Subcutaneous abdominal adipose tissue (tissue), 5 donors: ENCODE data around the gene PTPRJ.

ENCODE experiments used
- H3K27ac ChIP-seq: one replicate; pipeline ENCODE4 v1.7.0; 2013; ENCODE audit warnings: low read depth, mild to moderate bottlenecking, inconsistent platforms, low read length, moderate library complexity
- H3K27me3 ChIP-seq, 5 donors: one replicate each; pipeline ENCODE4 v1.7.0; 2013; ENCODE audit warnings: low read length in 5 of 5, inconsistent platforms in 1 of 5; ENCODE audit not compliant: control insufficient read depth in 5 of 5, insufficient read depth in 4 of 5
- H3K36me3 ChIP-seq, 5 donors: one replicate each; pipeline ENCODE4 v1.7.0; 2013; ENCODE audit warnings: low read length in 5 of 5; ENCODE audit not compliant: control insufficient read depth in 5 of 5, insufficient read depth in 5 of 5
- H3K4me1 ChIP-seq, 5 donors: one replicate each; pipeline ENCODE4 v1.7.0; 2013; ENCODE audit warnings: low read length in 5 of 5, mild to moderate bottlenecking in 3 of 5, moderate library complexity in 1 of 5; ENCODE audit not compliant: control insufficient read depth in 5 of 5, insufficient read depth in 5 of 5
- H3K4me3 ChIP-seq, 5 donors: one replicate each; pipeline ENCODE4 v1.7.0; 2013; ENCODE audit warnings: low read length in 5 of 5, low read depth in 1 of 5
- H3K9ac ChIP-seq, 5 donors: one replicate each; pipeline ENCODE4 v1.7.0; 2013; ENCODE audit warnings: low read length in 5 of 5, mild to moderate bottlenecking in 4 of 5, moderate library complexity in 3 of 5
- H3K9me3 ChIP-seq, 5 donors: one replicate each; pipeline ENCODE4 v1.7.0; 2013; ENCODE audit warnings: low read length in 5 of 5; ENCODE audit not compliant: control insufficient read depth in 5 of 5
- donor health status: healthy.
- donor health status: healthy.
- donor health status: healthy.
- donor health status: healthy.
- donor health status: healthy.

The PTPRJ gene

DNA sequence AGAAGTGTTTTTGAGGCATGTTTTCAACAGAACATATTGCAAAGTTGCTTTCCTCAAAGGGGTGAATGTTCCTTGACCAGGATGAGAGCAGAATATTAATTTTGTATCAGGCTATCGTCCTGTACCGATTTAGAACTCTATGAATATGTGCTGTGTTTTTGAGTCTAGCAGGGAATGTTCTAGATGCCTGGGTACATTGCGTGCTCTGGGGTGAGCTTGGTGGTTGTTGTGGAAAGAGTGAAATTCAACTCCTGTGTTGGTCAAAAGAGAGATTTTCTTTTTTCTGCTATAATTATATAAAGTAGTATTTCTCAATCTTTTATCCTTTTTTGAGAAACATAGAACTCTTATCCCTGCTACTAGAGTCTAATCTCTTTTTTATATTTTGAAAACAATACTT, 185.1 kb downstream of the PTPRJ start:
- no peak overlapping the region for H3K4me3 ChIP-seq
- H3K4me1 ChIP-seq = peaks cover 0 to 9% (median 0%) of the 10 kb centered on the region in 5 donors
- peaks cover 5 to 39% (median 15%) of the 10 kb centered on the region in 5 donors for H3K36me3 ChIP-seq
- no peak overlapping the region for H3K27ac ChIP-seq
- no peaks in the 10 kb centered on the region for H3K9me3 ChIP-seq
- no peak overlapping the region for H3K9ac ChIP-seq
- no peaks in the 10 kb centered on the region for H3K27me3 ChIP-seq

GRCh38 chr11:48167380-48167779, 187.0 kb downstream of the PTPRJ start:
- H3K9me3 ChIP-seq = no peaks in the 10 kb centered on the region
- peaks cover 5 to 36% (median 13%) of the 10 kb centered on the region in 5 donors for H3K36me3 ChIP-seq
- peaks cover 0 to 14% (median 3%) of the 10 kb centered on the region in 5 donors for H3K4me1 ChIP-seq
- no peaks in the 10 kb centered on the region for H3K27me3 ChIP-seq
- H3K9ac ChIP-seq = no peak overlapping the region
- no peak overlapping the region for H3K27ac ChIP-seq
- H3K4me3 ChIP-seq = no peak overlapping the region

DNA sequence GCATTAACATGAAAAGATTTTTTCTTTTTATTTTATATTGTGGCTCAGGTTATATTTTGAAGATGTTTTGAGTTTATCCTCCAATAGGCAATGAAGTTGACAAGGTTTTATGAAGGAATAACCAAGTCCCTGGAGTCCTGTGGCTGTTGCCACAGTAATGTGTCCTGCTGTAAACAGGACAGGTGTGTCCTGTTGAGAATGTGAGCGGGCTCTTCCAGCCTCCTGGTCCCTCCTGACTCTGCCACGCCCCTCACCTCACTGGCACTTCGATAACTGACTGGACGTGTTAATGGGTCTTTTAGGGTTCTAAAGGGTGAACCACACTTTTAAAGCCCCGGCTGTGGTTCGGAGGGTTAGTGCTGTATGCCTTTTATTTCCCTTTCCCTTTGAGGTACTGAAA, 188.5 kb downstream of the PTPRJ start:
- no peak overlapping the region for H3K4me3 ChIP-seq
- H3K36me3 ChIP-seq = peaks cover 2 to 25% (median 10%) of the 10 kb centered on the region in 5 donors
- H3K4me1 ChIP-seq = peaks cover 0 to 19% (median 8%) of the 10 kb centered on the region in 5 donors
- H3K9me3 ChIP-seq = no peaks in the 10 kb centered on the region
- H3K9ac ChIP-seq = no peak overlapping the region
- H3K27me3 ChIP-seq = no peaks in the 10 kb centered on the region
- H3K27ac ChIP-seq = no peak overlapping the region

GRCh38 chr11:48169259-48169658, 188.9 kb downstream of the PTPRJ start:
- Histone ChIP-seq H3K36me3 (peaks cover 0 to 20% (median 9%) of the 10 kb centered on the region in 5 donors), H3K4me1 (peaks cover 0 to 19% (median 8%) of the 10 kb centered on the region in 5 donors), H3K9ac (no peak overlapping the region), H3K4me3 (no peak overlapping the region), H3K27me3 (no peaks in the 10 kb centered on the region), H3K9me3 (no peaks in the 10 kb centered on the region), H3K27ac (no peak overlapping the region)

DNA sequence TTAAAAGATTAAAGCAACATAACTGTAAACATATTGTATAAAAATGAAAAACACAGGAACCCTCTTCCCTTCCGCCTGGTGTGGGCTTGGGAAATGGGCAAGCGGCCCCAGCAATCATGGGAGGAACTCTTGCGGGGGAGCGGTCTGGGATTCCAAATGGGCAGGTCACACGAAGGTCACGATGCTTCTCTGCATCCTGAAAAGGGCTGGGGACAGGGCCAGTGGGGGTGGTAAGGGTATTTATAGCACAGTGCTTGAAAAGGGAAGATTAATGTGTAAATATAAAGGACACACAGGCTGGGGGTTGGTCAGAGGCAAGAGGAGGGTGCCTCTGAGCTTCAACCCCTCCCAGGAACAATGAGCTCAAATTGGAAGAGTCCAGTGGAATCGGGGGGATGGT, 189.4 kb downstream of the PTPRJ start:
- H3K4me1 ChIP-seq = peaks cover 0 to 19% (median 8%) of the 10 kb centered on the region in 5 donors
- H3K27ac ChIP-seq = no peak overlapping the region
- H3K4me3 ChIP-seq = no peak overlapping the region
- peaks cover 0 to 16% (median 7%) of the 10 kb centered on the region in 5 donors for H3K36me3 ChIP-seq
- no peaks in the 10 kb centered on the region for H3K9me3 ChIP-seq
- no peak overlapping the region for H3K9ac ChIP-seq
- no peaks in the 10 kb centered on the region for H3K27me3 ChIP-seq

- Histone ChIP-seq H3K27me3 (no peaks in the 10 kb centered on the region), H3K9me3 (no peaks in the 10 kb centered on the region), H3K9ac (no peak overlapping the region), H3K4me3 (no peak overlapping the region), H3K36me3 (peaks cover 0 to 9% (median 0%) of the 10 kb centered on the region in 5 donors), H3K4me1 (peaks cover 0 to 19% (median 8%) of the 10 kb centered on the region in 5 donors), H3K27ac (no peak overlapping the region)
Observed at GRCh38 chr11:48170241-48171233, 190.2 kb downstream of the PTPRJ start.

DNA sequence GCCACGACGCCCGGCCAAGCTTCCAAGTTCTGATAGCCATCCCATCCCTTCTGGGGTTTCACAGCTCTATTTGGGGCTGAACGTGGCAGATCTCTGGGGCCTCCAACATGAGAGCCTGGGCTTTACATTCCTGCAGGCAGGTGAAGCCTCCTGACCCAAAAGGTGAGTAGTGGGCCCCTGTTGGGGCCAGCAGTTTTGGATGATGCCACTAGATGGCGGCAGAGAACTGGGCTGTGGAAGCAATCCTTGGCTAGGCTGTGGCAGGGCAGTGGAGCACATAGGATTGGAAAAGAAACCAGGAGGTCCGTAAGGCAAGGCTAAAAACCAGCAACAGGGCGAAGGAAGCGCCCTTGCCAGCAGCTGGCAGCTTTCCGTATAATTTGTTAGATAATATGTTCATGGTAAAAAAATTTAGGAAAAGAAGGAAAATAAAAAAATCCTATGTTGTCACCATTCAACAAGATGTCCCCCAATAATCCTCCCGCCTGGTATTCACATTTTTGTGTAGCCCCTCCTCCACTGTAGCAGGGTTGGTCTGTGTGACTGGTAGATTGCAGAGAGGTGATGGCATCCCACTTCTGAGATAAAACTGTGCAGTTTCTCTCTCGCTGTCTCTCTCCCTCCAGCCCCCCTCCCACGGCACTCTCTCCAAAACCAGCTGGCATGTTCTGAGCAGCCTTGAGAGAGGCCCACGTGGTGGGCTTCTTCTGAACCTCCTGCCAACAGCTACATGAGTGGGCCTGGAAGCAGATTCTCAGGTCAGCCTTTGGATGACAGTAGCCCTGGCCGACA, 192.7 kb downstream of the PTPRJ start:
- H3K4me1 ChIP-seq = peaks cover 0 to 19% (median 8%) of the 10 kb centered on the region in 5 donors
- H3K27ac ChIP-seq = no peak overlapping the region
- H3K36me3 ChIP-seq = peaks cover 0 to 5% (median 0%) of the 10 kb centered on the region in 5 donors
- peak overlapping the region in 2 of 5 donors; percentile 20 to 35 for H3K9ac ChIP-seq
- no peaks in the 10 kb centered on the region for H3K9me3 ChIP-seq
- peaks cover 0 to 4% (median 0%) of the 10 kb centered on the region in 5 donors for H3K27me3 ChIP-seq
- H3K4me3 ChIP-seq = peak overlapping the region in 1 of 5 donors; percentile 27

DNA sequence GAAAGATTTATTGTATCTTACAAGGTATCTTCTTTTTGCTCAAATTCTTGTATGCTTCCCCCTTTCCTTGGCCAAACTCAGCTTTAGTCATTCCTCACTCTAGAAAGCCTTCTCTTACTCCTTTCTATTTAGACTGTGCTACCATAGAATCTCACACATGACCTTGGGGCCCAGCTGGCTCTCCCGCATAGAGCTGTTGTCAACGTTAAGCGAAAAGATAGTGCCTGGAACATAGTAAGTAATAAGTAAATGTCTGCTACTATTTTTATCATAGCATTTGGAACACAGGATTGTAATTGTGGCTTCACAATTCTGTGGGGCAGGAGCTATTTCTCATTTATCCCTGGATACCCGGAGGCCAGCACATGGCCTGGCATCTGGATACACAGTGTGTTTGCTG, 197.3 kb downstream of the PTPRJ start:
- no peak overlapping the region for H3K9ac ChIP-seq
- no peak overlapping the region for H3K4me3 ChIP-seq
- H3K27ac ChIP-seq = no peak overlapping the region
- H3K27me3 ChIP-seq = peaks cover 0 to 7% (median 0%) of the 10 kb centered on the region in 5 donors
- H3K4me1 ChIP-seq = peaks cover 0 to 6% (median 5%) of the 10 kb centered on the region in 5 donors
- no peaks in the 10 kb centered on the region for H3K9me3 ChIP-seq
- H3K36me3 ChIP-seq = no peaks in the 10 kb centered on the region

DNA sequence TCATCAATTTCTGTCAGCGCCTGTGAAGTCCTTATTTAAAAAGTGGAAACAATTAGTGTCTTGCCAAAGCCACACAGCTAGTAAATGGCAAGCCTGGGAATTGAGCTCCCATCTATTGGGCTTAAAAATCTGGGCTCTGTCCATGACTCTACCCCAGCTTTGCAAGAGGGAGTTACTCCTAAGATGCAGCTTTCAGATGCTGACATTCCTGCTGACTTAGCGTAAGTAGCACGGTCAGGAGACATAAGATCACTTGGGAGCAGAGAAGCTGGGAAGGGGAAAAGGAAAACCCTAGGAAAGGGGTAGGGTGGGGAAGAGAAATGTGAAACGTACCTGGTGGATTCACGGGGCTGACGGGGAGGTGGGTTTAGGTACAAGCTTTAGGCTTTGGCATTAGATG, 200.3 kb downstream of the PTPRJ start:
- no peaks in the 10 kb centered on the region for H3K4me1 ChIP-seq
- peaks cover 0 to 7% (median 0%) of the 10 kb centered on the region in 5 donors for H3K27me3 ChIP-seq
- H3K4me3 ChIP-seq = no peak overlapping the region
- no peak overlapping the region for H3K27ac ChIP-seq
- no peak overlapping the region for H3K9ac ChIP-seq
- H3K36me3 ChIP-seq = no peaks in the 10 kb centered on the region
- H3K9me3 ChIP-seq = no peaks in the 10 kb centered on the region
